Mesenchymal stem cell (in vitro differentiated cells and primary cell): ENCODE results near the gene FAM13A.
"Not testable (repeated sequence)": the region's sequence is repeated elsewhere in the genome, so short reads cannot be mapped to it uniquely, and the experiment has no call there.

ENCODE experiments used
- DNase-seq: peaks from one replicate; pipeline ENCODE4 v3.0.0-alpha.2; 2013
- H2AFZ ChIP-seq: one replicate; pipeline ENCODE4 v1.6.1; 2013; ENCODE audit warnings: low read depth, mild to moderate bottlenecking, control low read depth, inconsistent platforms, low read length, moderate library complexity
- H2AK5ac ChIP-seq: 2 replicates; pipeline ENCODE4 v1.6.1; 2013; ENCODE audit warnings: low read length, moderate library complexity, mild to moderate bottlenecking, inconsistent platforms; ENCODE audit not compliant: severe bottlenecking
- H2BK120ac ChIP-seq: one replicate; pipeline ENCODE4 v1.6.1; 2013; ENCODE audit warnings: low read depth, mild to moderate bottlenecking, inconsistent platforms, low read length, moderate library complexity
- H2BK12ac ChIP-seq, 2 experiments: one replicate each; pipeline ENCODE4 v1.6.1; 2013; ENCODE audit warnings: inconsistent platforms in 2 of 2, low read length in 2 of 2, mild to moderate bottlenecking in 2 of 2, moderate library complexity in 2 of 2, control low read depth in 1 of 2
- H2BK15ac ChIP-seq: one replicate; pipeline ENCODE4 v1.6.1; 2013; ENCODE audit warnings: mild to moderate bottlenecking, low read depth, inconsistent platforms; ENCODE audit not compliant: poor library complexity, severe bottlenecking
- H2BK5ac ChIP-seq: 2 replicates; pipeline ENCODE4 v1.6.1; 2013; ENCODE audit warnings: low read depth, mild to moderate bottlenecking, low read length, control low read depth, inconsistent platforms; ENCODE audit not compliant: poor library complexity, severe bottlenecking
- H3K14ac ChIP-seq, 2 experiments: one replicate each; pipeline ENCODE4 v1.6.1; 2013; ENCODE audit warnings: inconsistent platforms in 2 of 2, low read length in 2 of 2, control low read depth in 1 of 2, mild to moderate bottlenecking in 1 of 2, moderate library complexity in 1 of 2
- H3K18ac ChIP-seq, 2 experiments: one replicate each; pipeline ENCODE4 v1.6.1; 2013; ENCODE audit warnings: inconsistent platforms in 2 of 2, low read length in 2 of 2, control low read depth in 1 of 2, low read depth in 1 of 2, mild to moderate bottlenecking in 1 of 2
- H3K23ac ChIP-seq, 2 experiments: one replicate each; pipeline ENCODE4 v1.6.1; 2013; ENCODE audit warnings: inconsistent platforms in 2 of 2, low read length in 2 of 2, mild to moderate bottlenecking in 2 of 2, moderate library complexity in 2 of 2, control low read depth in 1 of 2
- H3K27ac ChIP-seq: 2 replicates; pipeline ENCODE4 v1.5.1; 2013; ENCODE audit warnings: mild to moderate bottlenecking, moderate library complexity, low read length, control low read depth, inconsistent platforms; ENCODE audit not compliant: poor library complexity, severe bottlenecking
- H3K27me3 ChIP-seq, 2 experiments: 2 replicates each; pipeline versions ENCODE4 v1.6.1 to v1.7.0; 2013; ENCODE audit warnings: low read length in 2 of 2, mild to moderate bottlenecking in 2 of 2, moderate library complexity in 2 of 2, control low read depth in 1 of 2, inconsistent platforms in 1 of 2; ENCODE audit not compliant: control insufficient read depth in 1 of 2, insufficient read depth in 1 of 2
- H3K36me3 ChIP-seq, 2 experiments: 2 replicates each; pipeline versions ENCODE4 v1.6.1 to v1.7.0; 2013; ENCODE audit warnings: low read length in 2 of 2, control low read depth in 1 of 2, inconsistent platforms in 1 of 2, low read depth in 1 of 2, mild to moderate bottlenecking in 1 of 2; ENCODE audit not compliant: insufficient read depth in 2 of 2, control insufficient read depth in 1 of 2
- H3K4ac ChIP-seq, 2 experiments: one replicate each; pipeline ENCODE4 v1.6.1; 2013; ENCODE audit warnings: inconsistent platforms in 2 of 2, low read length in 2 of 2, mild to moderate bottlenecking in 2 of 2, moderate library complexity in 2 of 2, control low read depth in 1 of 2, low read depth in 1 of 2
- H3K4me1 ChIP-seq: 2 replicates; pipeline ENCODE4 v1.6.1; 2013; ENCODE audit warnings: low read depth, low read length, control low read depth; ENCODE audit not compliant: control insufficient read depth, insufficient read depth
- H3K4me2 ChIP-seq: 2 replicates; pipeline ENCODE4 v1.6.1; 2013; ENCODE audit warnings: low read length, mild to moderate bottlenecking, inconsistent platforms; ENCODE audit not compliant: poor library complexity, severe bottlenecking
- H3K4me3 ChIP-seq, 2 experiments: 2 replicates each; pipeline versions ENCODE4 v1.5.1 to v1.7.0; 2013; ENCODE audit warnings: low read length in 2 of 2, mild to moderate bottlenecking in 2 of 2, control low read depth in 1 of 2, low read depth in 1 of 2; ENCODE audit not compliant: insufficient read depth in 1 of 2
- H3K79me1 ChIP-seq: replicated peaks from 2 replicates; pipeline ENCODE4 v1.6.1; 2013; ENCODE audit warnings: mild to moderate bottlenecking, control low read depth, low read length, inconsistent platforms; ENCODE audit not compliant: poor library complexity, severe bottlenecking
- H3K9ac ChIP-seq: 2 replicates; pipeline ENCODE4 v1.7.0; 2013; ENCODE audit warnings: mild to moderate bottlenecking, low read length, moderate library complexity
- H3K9me3 ChIP-seq: 2 replicates; pipeline ENCODE4 v1.7.0; 2013; ENCODE audit warnings: mild to moderate bottlenecking, low read length; ENCODE audit not compliant: control insufficient read depth
- H4K8ac ChIP-seq: one replicate; pipeline ENCODE4 v1.6.1; 2013; ENCODE audit warnings: inconsistent platforms, mild to moderate bottlenecking, low read length, moderate library complexity
- H4K91ac ChIP-seq: one replicate; pipeline ENCODE4 v1.6.1; 2013; ENCODE audit warnings: mild to moderate bottlenecking, low read length, inconsistent platforms
- WGBS: methylation state at CpG from one replicate; pipeline ENCODE4 v1.1.7; 2013; ENCODE audit warnings: mixed read lengths; 5-methylcytosine and 5-hydroxymethylcytosine counted together

Gene FAM13A

DNA sequence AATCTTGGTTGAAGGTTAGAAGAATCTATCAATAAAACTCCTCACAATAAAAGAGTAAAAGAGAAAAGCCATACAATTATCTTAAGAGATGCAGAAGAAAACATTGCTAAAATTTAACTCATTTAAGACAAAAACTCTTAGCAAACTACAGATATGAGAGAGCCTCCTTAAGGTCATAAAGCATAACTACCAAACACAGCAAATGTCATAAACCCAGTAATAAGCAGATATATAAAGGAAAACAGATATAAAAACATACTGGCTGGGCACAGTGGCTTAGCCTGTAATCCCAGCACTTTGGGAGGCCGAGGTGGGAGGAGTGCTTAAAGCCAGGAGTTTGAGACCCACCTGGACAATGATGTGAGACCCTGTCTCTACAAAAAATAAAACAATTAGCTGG, 165.3 kb downstream of the FAM13A start:
- H3K18ac ChIP-seq: no peak overlapping the region
- no peak for DNase-seq
- H4K91ac ChIP-seq: no peak overlapping the region
- H2AK5ac ChIP-seq: no peak overlapping the region
- H3K4me2 ChIP-seq: no peak overlapping the region
- no peak overlapping the region for H2BK12ac ChIP-seq
- no peak overlapping the region for H3K27ac ChIP-seq
- no peak overlapping the region for H4K8ac ChIP-seq
- H2BK120ac ChIP-seq: no peak overlapping the region
- no peak overlapping the region for H2BK5ac ChIP-seq
- H3K9ac ChIP-seq: no peak overlapping the region
- no peak overlapping the region for H3K4ac ChIP-seq
- H3K79me1 ChIP-seq: peaks cover 5% of the 10 kb centered on the region
- no peak overlapping the region for H3K4me3 ChIP-seq
- no peak overlapping the region for H3K23ac ChIP-seq
- no peak overlapping the region for H2BK15ac ChIP-seq
- no peaks in the 10 kb centered on the region for H3K27me3 ChIP-seq
- no peaks in the 10 kb centered on the region for H3K36me3 ChIP-seq
- peaks cover 2% of the 10 kb centered on the region for H3K4me1 ChIP-seq
- no peaks in the 10 kb centered on the region for H3K9me3 ChIP-seq
- WGBS: 100% methylated on average over 1 of the region's 1 CpG
- H2AFZ ChIP-seq: no peak overlapping the region
- H3K14ac ChIP-seq: no peak overlapping the region

DNA sequence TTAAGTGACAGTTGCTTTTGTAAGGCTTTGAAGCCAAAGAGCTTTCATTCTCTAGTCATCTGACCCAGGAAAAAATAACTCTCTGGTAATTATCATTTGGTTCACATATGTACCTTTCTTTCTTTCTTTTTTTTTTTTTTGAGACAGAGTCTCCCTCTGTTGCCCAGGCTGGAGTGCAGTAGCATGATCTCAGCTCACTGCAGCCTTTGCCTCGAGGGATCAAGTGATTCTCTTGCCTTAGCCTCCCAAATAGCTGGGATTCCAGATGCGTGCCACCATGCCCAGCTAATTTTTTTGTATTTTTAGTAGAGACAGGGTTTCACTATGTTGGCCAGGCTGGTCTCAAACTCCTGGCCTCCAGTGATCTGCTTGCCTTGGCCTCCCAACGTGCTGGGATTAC, 169.6 kb downstream of the FAM13A start:
- H3K27ac ChIP-seq, H2BK120ac ChIP-seq, H3K4me2 ChIP-seq, H4K8ac ChIP-seq, H2BK5ac ChIP-seq, H4K91ac ChIP-seq, H2BK12ac ChIP-seq, DNase-seq, H3K18ac ChIP-seq, H3K36me3 ChIP-seq, H2AFZ ChIP-seq, H3K9me3 ChIP-seq, H3K4ac ChIP-seq, H3K79me1 ChIP-seq, H3K4me1 ChIP-seq, H3K27me3 ChIP-seq, H3K9ac ChIP-seq, H3K4me3 ChIP-seq, H2BK15ac ChIP-seq, H2AK5ac ChIP-seq, H3K23ac ChIP-seq, H3K14ac ChIP-seq: not testable (repeated sequence)
- 92% methylated on average over 2 of the region's 3 CpGs for WGBS

DNA sequence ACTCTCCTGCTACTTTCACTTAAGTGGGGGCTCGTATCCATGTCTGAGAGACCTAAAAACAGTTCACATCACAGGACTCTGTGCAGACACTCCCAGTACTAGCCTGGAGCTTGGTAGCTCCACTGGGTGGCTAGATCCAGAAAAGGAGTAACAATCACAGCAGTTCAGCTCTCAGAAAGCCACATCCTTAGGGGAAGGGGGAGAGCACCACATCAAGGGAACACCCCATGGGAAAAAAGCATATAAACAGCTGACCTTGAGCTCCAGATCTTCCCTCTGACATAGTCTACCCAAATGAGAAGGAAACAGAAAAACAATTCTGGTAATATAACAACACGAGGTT, 175.8 kb downstream of the FAM13A start:
- no peaks in the 10 kb centered on the region for H3K27me3 ChIP-seq
- H3K79me1 ChIP-seq: peaks cover 8% of the 10 kb centered on the region
- H2BK12ac ChIP-seq: peak overlapping the region in 1 of 2 experiments; percentile 38
- H3K4me3 ChIP-seq: no peak overlapping the region
- H3K9me3 ChIP-seq: no peaks in the 10 kb centered on the region
- H2AK5ac ChIP-seq: no peak overlapping the region
- no peak overlapping the region for H3K4ac ChIP-seq
- H3K4me2 ChIP-seq: no peak overlapping the region
- 24% methylated on average over 1 of the region's 2 CpGs for WGBS
- peak; percentile 33 for DNase-seq
- H3K23ac ChIP-seq: no peak overlapping the region
- H3K9ac ChIP-seq: no peak overlapping the region
- H3K18ac ChIP-seq: no peak overlapping the region
- H2BK120ac ChIP-seq: no peak overlapping the region
- H3K4me1 ChIP-seq: no peaks in the 10 kb centered on the region
- H4K8ac ChIP-seq: no peak overlapping the region
- no peak overlapping the region for H3K27ac ChIP-seq
- no peak overlapping the region for H2BK15ac ChIP-seq
- no peak overlapping the region for H2AFZ ChIP-seq
- no peak overlapping the region for H4K91ac ChIP-seq
- H3K14ac ChIP-seq: no peak overlapping the region
- no peak overlapping the region for H2BK5ac ChIP-seq
- no peaks in the 10 kb centered on the region for H3K36me3 ChIP-seq

DNA sequence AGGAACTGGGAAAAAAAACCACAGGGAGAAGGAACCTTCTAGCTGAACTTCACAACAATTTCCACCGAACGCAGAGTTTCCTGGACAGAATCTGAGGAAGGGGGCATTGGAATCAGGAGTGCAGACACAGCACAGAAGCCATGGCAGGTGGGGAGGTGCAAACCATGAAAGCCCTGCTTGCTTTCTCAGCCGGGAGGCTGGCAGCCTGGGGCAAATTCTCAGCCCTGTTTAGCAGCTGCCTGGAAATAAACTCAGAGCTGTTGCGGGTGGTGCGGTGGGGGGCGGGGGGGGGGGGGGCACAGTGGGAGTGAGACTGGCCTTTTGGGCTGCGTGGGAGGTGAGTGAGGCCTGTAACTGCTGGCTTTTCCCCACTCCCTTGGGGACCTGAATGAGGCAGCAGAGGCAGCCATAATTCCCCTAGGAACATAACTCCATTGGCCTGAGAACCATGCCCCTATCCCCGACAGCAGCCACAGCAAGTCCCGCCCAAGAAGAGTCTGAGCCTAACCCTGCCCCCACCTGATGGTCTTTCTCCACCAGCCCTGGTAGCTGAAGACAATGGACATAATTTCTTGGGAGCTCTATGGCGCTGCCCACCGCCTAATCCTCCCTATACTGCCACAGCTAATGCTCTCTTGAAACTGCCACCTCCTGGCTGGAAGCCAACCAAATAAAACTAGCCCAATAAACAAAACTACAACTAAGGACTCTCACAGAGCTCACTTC, 176.3 kb downstream of the FAM13A start:
- Histone ChIP-seq H3K79me1 (peaks cover 8% of the 10 kb centered on the region), H2AK5ac (no peak overlapping the region), H2BK15ac (no peak overlapping the region)

More for the DNA sequence above, 176.3 kb downstream of the FAM13A start:
- no peak overlapping the region for H3K27ac ChIP-seq
- H2BK5ac ChIP-seq: no peak overlapping the region
- DNase-seq: no peak
- H4K8ac ChIP-seq: peak overlapping the region; percentile 41
- H3K9ac ChIP-seq: no peak overlapping the region
- H3K36me3 ChIP-seq: no peaks in the 10 kb centered on the region
- H2AFZ ChIP-seq: no peak overlapping the region
- H3K18ac ChIP-seq: peak overlapping the region in 1 of 2 experiments; percentile 22
- H4K91ac ChIP-seq: no peak overlapping the region
- no peak overlapping the region for H3K14ac ChIP-seq
- no peak overlapping the region for H3K23ac ChIP-seq
- WGBS: 93% methylated on average over 6 of the region's 11 CpGs
- H3K9me3 ChIP-seq: no peaks in the 10 kb centered on the region
- no peak overlapping the region for H3K4me3 ChIP-seq
- H3K4me2 ChIP-seq: no peak overlapping the region
- no peak overlapping the region for H2BK120ac ChIP-seq
- H3K4me1 ChIP-seq: no peaks in the 10 kb centered on the region
- no peaks in the 10 kb centered on the region for H3K27me3 ChIP-seq
- peak overlapping the region in 1 of 2 experiments; percentile 38 for H2BK12ac ChIP-seq
- H3K4ac ChIP-seq: no peak overlapping the region
